Left hindlimb (tissue), 1 donor: Measurements from ENCODE around the gene PHF19.

Experiments
- DNase-seq: peaks from one replicate; pipeline ENCODE4 v3.0.0-alpha.2; 2018

PHF19 gene

GRCh38 chr9:120891884-120892747 lies 15.1 kb upstream of the PHF19 start:
- peak; percentile 59 for DNase-seq

- no peak for DNase-seq
Observed at GRCh38 chr9:120891245-120891883, 14.4 kb upstream of the PHF19 start.

DNA sequence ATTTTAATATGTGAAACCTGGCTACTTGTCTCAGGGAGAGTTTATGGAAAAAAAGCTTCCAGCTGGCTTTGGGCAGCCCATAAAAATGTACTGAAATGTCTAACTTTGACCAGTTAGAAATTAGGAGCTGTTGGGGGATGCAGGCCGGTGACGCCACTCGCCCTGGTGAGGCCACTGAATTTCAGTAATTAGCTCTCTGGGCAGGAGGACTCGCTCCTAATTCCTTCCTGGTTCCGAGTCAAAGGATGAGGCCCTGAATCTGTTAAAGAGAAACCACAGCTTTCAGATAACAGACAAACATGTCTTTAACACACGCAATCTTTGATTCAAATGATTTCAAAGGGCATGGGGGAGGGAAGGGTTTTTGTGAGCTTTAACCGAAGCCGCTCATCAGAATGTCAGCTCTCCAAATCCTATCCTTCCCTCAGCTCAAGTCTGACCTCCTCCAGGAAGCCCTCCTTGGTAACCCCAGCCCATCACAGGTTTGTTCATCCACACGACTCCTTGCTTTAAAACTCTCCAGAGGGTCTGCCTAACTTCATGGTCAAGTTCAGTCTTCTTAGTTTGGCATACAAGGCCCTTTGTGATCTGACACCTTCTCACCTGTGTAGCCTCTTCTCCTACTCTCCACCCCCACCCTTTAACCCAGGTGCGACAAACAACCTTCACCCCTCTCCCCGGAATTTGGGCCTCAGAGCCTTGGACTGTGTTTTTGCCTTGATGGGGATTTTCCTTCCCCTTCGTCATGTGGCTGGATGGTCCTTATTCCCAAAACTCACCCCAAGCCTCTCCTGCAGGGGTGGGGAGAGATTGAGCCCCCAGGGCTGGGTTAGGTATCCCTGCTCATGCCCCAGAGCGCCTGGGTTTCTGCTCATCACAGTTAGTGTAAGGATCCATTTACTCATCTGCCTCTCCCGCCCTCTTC lies 13.6 kb upstream of the PHF19 start:
- peak; percentile 71 for DNase-seq

DNA sequence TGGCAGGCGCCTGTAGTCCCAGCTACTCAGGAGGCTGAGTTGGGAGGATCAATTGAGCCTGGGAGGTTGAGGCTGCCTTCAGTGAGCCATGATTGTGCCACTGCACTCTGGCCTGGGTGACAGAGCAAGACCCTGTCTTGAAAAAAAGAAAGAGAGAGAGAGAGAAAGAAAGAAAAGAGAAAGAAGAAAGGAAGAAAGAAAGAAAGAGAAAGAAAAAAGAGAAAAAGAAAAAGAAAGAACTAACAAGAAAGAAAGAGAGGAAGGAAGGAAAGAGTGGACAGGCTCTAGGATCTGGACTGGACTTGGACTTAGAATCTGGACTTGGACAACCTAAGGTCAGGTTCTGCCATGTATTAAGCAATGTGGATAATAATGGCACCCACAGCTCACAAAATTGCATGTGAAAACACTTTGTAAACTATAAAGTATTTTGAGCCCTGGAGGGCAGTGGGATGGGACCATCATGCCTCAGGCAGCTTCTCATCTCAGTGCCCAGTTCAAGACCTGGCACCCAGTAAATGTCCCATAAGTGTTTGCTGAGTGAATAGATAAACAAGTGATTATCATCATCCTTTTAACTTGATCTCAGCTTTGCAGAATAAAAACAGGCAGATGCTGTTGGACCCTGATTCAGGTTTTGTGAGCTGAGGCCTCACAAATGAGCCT lies 12.8 kb upstream of the PHF19 start:
- no peak for DNase-seq

DNA sequence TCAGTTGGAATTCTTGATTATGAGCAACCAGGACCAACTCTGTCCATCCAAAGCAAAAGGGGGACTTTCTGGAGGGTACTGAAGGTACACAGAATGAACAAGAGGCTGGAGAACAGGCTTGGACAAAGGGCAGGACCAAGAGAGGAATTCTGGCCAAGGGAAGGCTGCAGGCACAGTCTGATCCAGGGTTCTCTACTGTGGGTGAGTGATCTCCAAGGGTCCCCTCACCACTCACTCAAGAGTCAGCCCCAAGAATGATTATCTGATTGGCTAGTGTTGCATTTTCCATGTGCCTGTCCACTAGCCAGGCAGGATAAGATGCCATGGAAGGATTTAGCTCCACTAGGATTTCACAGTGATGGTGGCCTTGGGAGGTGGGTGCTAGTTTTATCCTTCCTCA lies 11.6 kb upstream of the PHF19 start:
- no peak for DNase-seq

DNA sequence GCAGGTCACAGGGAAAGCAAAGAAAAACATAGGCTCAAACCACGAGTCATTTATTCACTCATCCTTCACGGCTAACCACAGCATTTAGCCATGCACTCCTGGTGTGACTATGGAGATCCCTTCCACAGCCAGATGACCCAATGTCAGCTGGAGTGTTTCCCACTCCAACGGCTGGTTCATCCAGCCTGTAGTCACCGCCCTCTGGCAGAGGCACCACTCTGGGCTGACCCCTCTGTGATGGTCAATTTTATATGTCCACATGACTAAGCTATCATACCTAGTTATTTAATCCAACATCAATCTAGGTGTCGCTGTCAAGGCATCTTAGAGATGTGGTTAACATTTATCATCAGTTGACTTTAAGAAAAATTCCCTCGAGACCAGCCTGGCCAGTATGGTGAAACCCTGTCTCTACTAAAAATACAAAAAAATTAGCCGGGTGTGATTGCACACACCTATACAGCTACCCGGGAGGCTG lies 9.5 kb upstream of the PHF19 start:
- DNase-seq = no peak

- DNase-seq = peak; percentile 65
Observed at GRCh38 chr9:120885958-120886357, 9.0 kb upstream of the PHF19 start.

DNA sequence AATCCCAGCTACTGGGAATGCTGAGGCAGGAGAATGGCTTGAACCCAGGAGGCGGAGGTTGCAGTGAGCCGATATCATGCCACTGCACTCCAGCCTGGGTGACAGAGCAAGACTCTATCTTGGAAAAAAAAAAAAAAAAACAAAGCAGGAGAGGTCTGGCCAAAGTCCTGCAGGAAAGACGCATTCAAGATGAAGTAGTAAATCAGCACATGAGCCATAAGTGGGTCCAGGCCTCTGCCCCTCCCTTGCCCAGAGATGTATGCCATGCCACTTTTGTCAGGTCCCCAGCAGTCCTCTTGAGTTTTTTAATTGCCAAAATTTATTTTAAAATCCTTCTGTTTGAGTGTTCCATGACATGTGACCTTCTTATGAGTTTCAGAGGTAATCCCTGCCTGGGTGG lies 8.5 kb upstream of the PHF19 start:
- DNase-seq = no peak

DNA sequence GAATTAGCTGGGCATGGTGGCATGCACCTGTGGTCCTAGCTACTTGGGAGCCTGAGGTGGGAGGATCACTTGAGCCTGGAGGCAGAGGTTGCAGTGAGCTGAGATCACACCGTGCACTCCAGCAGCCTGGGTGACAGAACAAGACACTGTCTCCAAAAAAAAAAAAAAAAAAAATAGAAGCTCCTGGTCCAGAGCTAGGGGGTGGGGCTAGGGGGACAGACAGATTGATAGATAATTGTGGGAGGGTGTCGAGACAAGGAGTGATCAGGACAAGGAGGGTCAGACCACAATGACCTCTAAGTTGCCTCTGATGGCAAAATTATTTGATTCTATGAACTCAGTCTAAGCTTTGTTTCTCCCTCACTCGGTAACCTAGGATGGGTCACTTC lies 6.6 kb upstream of the PHF19 start:
- DNase-seq = no peak

DNA sequence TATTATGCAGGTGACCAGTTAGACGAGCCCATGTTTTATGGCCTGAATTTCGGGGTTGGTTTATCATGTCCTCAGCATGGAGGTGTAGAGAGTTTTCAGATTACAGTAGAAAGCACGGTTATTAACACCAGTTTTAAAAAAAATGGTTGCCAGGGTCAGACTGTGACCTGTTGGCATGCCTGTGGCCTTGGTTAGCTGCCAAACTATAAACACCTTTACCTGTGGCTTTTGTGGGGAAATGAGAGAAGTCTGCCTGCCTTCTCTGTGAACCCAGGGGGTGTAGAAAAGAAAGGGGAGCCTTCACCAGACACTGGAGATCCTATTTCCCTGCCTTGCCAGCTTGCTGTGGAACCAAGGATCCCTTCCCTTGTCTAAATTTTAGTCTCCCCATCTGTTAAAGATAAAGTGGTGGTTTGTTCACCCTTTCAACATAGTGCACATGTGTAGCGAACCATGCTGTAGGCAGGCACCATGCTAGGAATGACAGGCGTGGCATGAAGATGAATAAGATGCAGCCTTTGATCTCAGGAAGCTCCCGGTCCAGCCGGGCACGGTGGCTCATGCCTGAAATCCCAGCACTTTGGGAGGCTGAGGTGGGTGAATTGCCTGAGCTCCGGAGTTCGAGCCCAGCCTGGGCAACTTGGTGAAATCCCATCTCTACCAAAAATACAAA lies 6.1 kb upstream of the PHF19 start:
- no peak for DNase-seq

GRCh38 chr9:120879446-120879845 lies 2.5 kb upstream of the PHF19 start:
- no peak for DNase-seq

DNA sequence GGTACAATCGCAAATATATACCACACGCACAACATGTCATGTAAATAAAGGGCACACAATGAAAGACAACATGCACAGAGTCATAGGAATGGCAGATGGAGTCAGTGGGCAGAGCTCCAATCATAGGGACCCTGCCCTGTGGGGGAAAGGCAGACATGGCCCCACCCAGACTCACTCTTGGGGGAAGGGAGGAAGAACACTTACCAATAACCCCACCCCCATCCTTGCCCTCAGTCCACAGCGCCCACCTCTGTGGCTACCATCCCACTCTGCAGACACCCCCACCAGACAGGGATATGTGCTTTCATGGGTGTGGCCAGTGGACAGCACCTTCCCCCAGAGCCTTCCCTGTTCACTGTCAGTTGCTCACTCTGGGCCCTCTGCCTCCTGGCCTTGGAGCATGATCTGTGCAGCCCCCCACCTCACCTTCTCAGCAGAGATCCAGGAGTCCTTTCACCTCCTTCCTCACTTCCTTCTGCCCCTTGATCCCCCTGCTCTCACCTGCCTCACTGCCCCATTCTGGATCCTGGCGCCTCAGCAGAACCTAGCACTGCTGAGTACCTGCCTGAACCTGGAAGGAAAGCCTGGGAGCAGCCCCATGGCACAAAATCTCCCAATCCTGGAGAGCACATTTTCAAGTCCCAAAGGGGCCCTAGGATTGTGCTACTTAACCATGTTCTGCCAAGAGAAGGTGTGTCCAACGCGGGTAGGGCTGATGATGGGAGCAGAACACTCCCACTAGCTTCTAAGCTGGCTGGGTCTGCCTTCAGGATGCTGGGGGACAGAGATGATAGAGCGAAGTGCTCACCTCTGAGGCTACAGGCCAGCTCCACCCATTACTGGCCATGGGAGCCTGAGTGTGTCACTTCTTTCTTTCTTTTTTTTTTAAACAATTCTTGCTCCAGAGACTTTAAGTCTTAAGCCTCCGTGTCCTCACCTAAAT lies 1.5 kb upstream of the PHF19 start:
- DNase-seq = no peak

DNA sequence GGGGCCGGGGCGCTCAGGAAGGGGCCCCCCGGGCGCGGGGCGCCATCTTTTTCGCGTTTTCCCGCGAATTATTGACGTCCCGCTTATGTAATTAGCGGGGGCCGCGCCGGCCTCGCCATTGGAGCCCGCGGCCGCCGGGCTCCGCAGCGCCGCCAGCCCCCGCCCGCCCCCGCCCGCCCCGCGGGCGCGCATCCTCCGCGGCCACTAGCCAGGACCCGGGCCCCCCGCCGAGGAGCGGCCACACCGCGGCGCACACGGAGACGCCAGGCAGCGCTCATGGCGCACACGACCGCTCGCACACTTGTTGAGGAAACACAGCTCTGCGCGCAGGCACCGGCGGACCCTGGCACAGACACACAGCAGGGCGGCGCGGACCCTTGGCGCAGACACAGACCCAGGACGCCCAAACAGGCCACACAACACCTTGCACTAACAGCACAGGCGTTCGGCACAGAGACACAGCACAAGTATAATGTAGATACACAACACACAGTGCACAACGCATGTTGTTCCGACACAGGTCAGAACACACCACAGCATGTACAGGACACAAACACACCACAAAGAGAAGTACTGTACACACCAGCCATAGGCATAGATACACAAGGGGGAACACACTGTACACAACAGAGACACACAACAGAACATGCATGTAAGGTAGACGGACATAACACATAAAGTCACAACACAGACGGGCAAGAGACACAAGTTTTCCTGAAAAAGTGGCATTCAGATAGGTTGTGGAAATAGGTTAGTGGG lies 467 bp upstream of the PHF19 start:
- DNase-seq = peak; percentile 84

- DNase-seq = peak; percentile 92
Observed at GRCh38 chr9:120875954-120876841, 790 bp downstream of the PHF19 start.

DNA sequence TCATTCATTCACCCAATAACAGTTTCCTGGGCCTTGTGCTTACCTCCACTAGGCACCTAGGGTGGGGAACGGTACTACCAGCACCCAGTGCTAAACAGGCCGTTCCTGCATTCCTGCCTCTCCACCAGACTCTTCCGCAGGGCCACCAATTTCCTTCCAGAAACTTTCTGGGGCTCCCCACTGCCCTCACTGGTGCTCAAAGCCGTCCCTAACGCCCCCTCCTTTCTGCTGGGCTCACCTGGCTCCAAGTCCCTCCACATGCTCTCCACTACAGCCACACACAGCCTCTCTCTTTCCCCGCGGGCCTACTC lies 1.4 kb downstream of the PHF19 start:
- no peak for DNase-seq

GRCh38 chr9:120875195-120875565 lies 1.8 kb downstream of the PHF19 start:
- no peak for DNase-seq

- DNase-seq = no peak
Observed at GRCh38 chr9:120874226-120875194, 2.5 kb downstream of the PHF19 start.

DNA sequence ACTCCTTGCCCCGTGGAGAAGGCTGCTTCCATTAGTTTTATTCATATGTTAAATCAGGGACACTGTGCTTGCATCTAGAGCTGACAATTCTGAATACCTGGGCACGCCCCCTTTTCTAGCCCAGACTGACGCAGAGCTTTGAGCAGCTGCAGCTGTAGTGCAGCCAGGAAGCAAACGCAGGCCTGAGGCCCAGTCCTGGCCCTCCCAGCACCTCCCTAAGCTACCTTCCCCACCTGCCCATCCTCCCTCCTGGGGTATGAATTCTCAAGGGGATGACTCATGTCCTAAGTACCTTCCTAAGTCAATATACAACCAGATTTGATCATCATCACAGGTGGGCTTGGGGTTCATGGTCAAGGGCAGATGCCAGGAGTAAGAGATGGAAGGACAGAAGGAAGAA lies 3.5 kb downstream of the PHF19 start:
- no peak for DNase-seq
